Activated T-cell treated with anti-CD3 and anti-CD28 coated beads, Interleukin-2, amount 50 U/mL, for 1 hour (primary cell): Measurements from ENCODE around the gene TSEN15.

Experiments used
- DNase-seq: peaks from one replicate; pipeline ENCODE4 v3.0.0-alpha.2; 2020

TSEN15 gene

GRCh38 chr1:184112176-184112948 is 60.8 kb downstream of the TSEN15 start:
- no peak for DNase-seq

DNA sequence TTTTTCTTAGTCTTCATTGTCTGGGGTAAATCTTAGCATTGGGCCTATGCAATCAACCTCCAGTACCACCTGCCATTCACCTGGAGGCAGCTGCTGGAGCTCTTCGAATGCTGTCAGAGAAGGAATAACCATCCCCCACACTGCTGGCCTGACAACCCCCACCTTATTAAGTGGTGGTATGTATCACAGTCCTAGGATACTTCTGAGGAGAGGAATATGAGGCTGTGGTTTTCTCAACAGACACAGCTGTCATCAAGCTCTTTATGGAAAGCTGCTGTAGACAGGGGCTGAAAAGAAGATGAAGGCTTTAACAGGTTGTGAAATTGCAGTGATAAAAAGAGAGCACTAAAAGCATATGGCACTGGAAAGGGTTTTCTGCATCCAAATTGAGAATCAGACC is 61.7 kb downstream of the TSEN15 start:
- DNase-seq, result no peak

DNA sequence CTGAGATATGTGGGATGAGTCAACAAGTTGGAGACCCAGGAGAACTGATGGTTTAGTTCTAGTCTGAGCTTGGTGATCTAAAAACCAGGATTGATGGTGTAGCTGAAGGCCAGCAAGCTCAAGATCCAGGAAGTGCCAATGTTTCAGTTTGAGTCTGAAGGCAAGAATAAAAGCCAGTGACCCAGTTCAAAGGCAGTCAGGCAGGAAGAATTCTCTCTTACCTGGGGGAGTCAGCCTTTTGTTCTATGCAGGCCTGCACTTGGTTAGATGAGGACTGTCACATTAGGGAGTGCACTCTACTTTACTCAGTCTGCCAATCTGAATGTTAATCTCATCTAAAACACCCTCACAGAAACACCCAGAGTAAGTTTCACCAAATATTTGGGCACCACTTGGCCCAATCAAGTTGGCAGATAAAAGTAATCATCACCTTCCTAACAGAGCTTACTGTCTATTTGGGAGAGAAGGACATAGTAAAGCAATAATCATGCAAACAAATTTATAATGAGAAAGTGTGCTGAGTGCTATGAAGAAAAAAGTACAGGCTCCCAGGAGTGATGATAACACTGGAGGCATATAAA is 63.4 kb downstream of the TSEN15 start:
- DNase-seq, result no peak

DNA sequence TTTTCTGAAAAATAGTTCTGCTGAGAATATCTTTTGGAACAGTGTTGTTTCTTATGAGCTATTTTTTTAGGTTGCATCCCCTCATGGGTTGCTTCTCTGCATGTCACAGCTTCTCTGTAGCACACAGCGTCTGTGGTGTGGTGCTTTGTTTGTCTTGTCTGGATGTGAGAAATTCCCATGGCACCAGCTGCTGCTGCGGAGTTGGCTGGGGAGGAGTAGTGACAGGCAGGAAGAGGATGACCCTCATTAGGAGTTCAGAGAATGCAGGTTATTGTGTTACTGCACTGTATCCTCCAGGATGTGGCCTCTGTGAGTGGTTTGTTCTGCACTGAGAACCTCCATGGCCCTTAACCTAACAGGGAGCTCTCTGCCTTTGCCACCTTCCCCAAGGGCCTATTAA is 64.8 kb downstream of the TSEN15 start:
- no peak for DNase-seq

DNA sequence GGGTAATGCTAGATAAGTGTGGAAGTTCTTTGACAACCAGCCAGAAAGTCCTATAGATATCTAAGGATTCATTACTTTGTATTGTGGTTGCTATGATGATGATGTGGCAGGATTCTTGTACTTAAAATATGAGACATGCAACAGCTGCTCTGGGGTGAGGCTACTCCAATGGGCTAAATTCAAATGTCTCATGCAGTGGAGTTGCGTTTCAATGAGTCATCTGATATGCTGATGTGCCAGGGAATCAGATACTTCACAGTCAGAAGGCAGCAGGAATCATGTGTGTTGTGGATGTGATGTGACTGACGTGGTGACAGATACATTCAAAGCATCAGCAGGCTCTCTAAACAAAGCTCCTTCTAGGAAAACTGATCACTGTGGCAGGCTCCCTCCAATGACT is 66.5 kb downstream of the TSEN15 start:
- no peak for DNase-seq
